GM23338 (cell line): ENCODE data around the gene SSU72. TPM values are rescaled to one million over a fixed set of nuclear protein-coding genes. Genes with fewer than 3 reads are reported as not detected.

Experiments used
- ATAC-seq: fragments of 200-7000 bp; cut with Tn5 transposase; 3 replicates; pipeline ENCODE4 v1.9.1; 2020
- DNase-seq: peaks from one replicate; pipeline ENCODE4 v3.0.0-alpha.2; 2015; ENCODE audit warnings: low spot score
- H2AFZ ChIP-seq: fragments of 200-600 bp; sonication (generic); 2 replicates; pipeline ENCODE4 v1.8.0; 2016; ENCODE audit warnings: antibody characterized with exemption, mild to moderate bottlenecking, moderate library complexity
- H3F3A ChIP-seq: fragments of 200-600 bp; sonication (generic); replicated peaks from 2 replicates; pipeline ENCODE4 v1.8.0; 2017; ENCODE audit warnings: antibody characterized with exemption, mixed run types, low read depth
- H3K27ac ChIP-seq: fragments of 200-600 bp; sonication (generic); 2 replicates; pipeline ENCODE4 v1.6.1; 2016; ENCODE audit warnings: low read depth
- H3K27me3 ChIP-seq: fragments of 200-600 bp; sonication (generic); 2 replicates; pipeline ENCODE4 v1.8.0; 2016; ENCODE audit warnings: mild to moderate bottlenecking, mixed run types, moderate library complexity; ENCODE audit not compliant: insufficient read depth
- H3K36me3 ChIP-seq: fragments of 200-600 bp; sonication (generic); 2 replicates; pipeline ENCODE4 v1.8.0; 2016; ENCODE audit warnings: mild to moderate bottlenecking; ENCODE audit not compliant: insufficient read depth
- H3K4me1 ChIP-seq: fragments of 200-600 bp; sonication (generic); 2 replicates; pipeline ENCODE4 v1.8.0; 2016; ENCODE audit warnings: mild to moderate bottlenecking, moderate library complexity; ENCODE audit not compliant: insufficient read depth
- H3K4me2 ChIP-seq: fragments of 200-600 bp; sonication (generic); 2 replicates; pipeline ENCODE4 v1.7.1; 2017; ENCODE audit warnings: mixed run types
- H3K4me3 ChIP-seq: fragments of 200-600 bp; sonication (generic); 2 replicates; pipeline ENCODE4 v1.6.1; 2016; ENCODE audit warnings: mixed run types
- H3K79me2 ChIP-seq: fragments of 200-600 bp; sonication (generic); replicated peaks from 2 replicates; pipeline ENCODE4 v1.8.0; 2017; ENCODE audit warnings: mild to moderate bottlenecking; ENCODE audit not compliant: insufficient read depth
- H3K9me2 ChIP-seq: fragments of 200-600 bp; sonication (generic); 2 replicates; pipeline ENCODE4 v1.8.0; 2017; ENCODE audit not compliant: insufficient read depth
- H4K20me1 ChIP-seq: fragments of 200-600 bp; sonication (generic); replicated peaks from 2 replicates; pipeline ENCODE4 v1.8.0; 2017; ENCODE audit warnings: mild to moderate bottlenecking; ENCODE audit not compliant: insufficient read depth
- H3K27ac Mint-ChIP-seq: 2 replicates; pipeline ENCODE4 v1.8.0; 2020; ENCODE audit warnings: inconsistent platforms, mild to moderate bottlenecking, moderate library complexity, mixed read lengths
- H3K27me3 Mint-ChIP-seq: 3 replicates; pipeline ENCODE4 v1.8.0; 2022; ENCODE audit warnings: low read depth, mild to moderate bottlenecking, moderate library complexity, mixed read lengths, inconsistent platforms; ENCODE audit not compliant: insufficient read depth, poor library complexity
- H3K36me3 Mint-ChIP-seq: 3 replicates; pipeline ENCODE4 v1.8.0; 2021; ENCODE audit warnings: low read depth, mild to moderate bottlenecking, inconsistent platforms, moderate library complexity, mixed read lengths
- H3K4me1 Mint-ChIP-seq: 3 replicates; pipeline ENCODE4 v1.8.0; 2020; ENCODE audit warnings: mild to moderate bottlenecking, inconsistent platforms, mixed read lengths
- H3K4me3 Mint-ChIP-seq: 3 replicates; pipeline ENCODE4 v1.8.0; 2021; ENCODE audit warnings: moderate library complexity, mild to moderate bottlenecking, inconsistent platforms, mixed read lengths
- H3K9me3 Mint-ChIP-seq: 3 replicates; pipeline ENCODE4 v1.8.0; 2020; ENCODE audit warnings: moderate library complexity, mild to moderate bottlenecking, inconsistent platforms, mixed read lengths
- CREB1 ChIP-seq: fragments of 250-450 bp; sonication (Bioruptor Pico); IDR thresholded peaks from 2 replicates; pipeline ENCODE4 v1.5.0; 2020; ENCODE audit warnings: low read depth, mild to moderate bottlenecking, moderate library complexity
- CTCF ChIP-seq, 2 experiments: fragments of 200-600 bp in 1 of 2; sonication (generic) in 1 of 2; conservative IDR thresholded peaks; 2 replicates each; pipeline versions ENCODE4 v1.5.1 to v1.6.1; 2016 to 2017; ENCODE audit warnings: antibody characterized with exemption in 2 of 2, low read depth in 2 of 2, mild to moderate bottlenecking in 2 of 2, moderate library complexity in 1 of 2
- ETS1 ChIP-seq: IDR thresholded peaks from 2 replicates; pipeline ENCODE4 v1.6.1; 2016; ENCODE audit warnings: antibody characterized with exemption
- EZH2 ChIP-seq: fragments of 200-600 bp; sonication (generic); IDR thresholded peaks from one replicate; pipeline ENCODE4 v1.8.0; 2017; ENCODE audit warnings: antibody characterized with exemption, mild to moderate bottlenecking, low read depth; ENCODE audit not compliant: unreplicated experiment
- EZH2phosphoT487 ChIP-seq: fragments of 200-600 bp; sonication (generic); IDR thresholded peaks from one replicate; pipeline ENCODE4 v1.8.1; 2018; ENCODE audit warnings: antibody characterized with exemption; ENCODE audit not compliant: unreplicated experiment
- JUNB ChIP-seq: IDR thresholded peaks from one replicate; pipeline ENCODE4 v1.6.1; 2016; ENCODE audit warnings: antibody characterized with exemption; ENCODE audit not compliant: unreplicated experiment
- NANOG ChIP-seq: IDR thresholded peaks from 2 replicates; pipeline ENCODE4 v1.6.1; 2016; ENCODE audit warnings: antibody characterized with exemption, borderline replicate concordance
- POLR2AphosphoS5 ChIP-seq: IDR thresholded peaks from 2 replicates; pipeline ENCODE4 v1.6.1; 2016; ENCODE audit warnings: antibody characterized with exemption, low read depth
- REST ChIP-seq: IDR thresholded peaks from one replicate; pipeline ENCODE4 v1.6.1; 2018; ENCODE audit warnings: antibody characterized with exemption; ENCODE audit not compliant: unreplicated experiment
- STAT1 ChIP-seq: IDR thresholded peaks from one replicate; pipeline ENCODE4 v1.6.1; 2016; ENCODE audit warnings: antibody characterized with exemption; ENCODE audit not compliant: unreplicated experiment
- ZNF114 ChIP-seq: fragments of 250-450 bp; sonication (Bioruptor Pico); IDR thresholded peaks from 2 replicates; pipeline ENCODE4 v1.5.0; 2020; ENCODE audit warnings: mild to moderate bottlenecking, moderate library complexity
- ZNF331 ChIP-seq: fragments of 250-450 bp; sonication (Bioruptor Pico); IDR thresholded peaks from 2 replicates; pipeline ENCODE4 v1.5.0; 2020; ENCODE audit warnings: low read depth, mild to moderate bottlenecking, moderate library complexity
- polyA plus RNA-seq: library from polyadenylated mRNA; unstranded; fragments of >200 nt; fragmentation: Nextera tagmentation; extraction: Ambion mirVana; gene quantifications from 2 replicates; pipeline ENCODE4 v1.2.1, GENCODE V29; 2016
- total RNA-seq: library from RNA; depleted of rRNA; stranded (reverse); fragments of >200 nt; shearing (Covaris generic); gene quantifications from 2 replicates; pipeline ENCODE4 v1.2.3, GENCODE V29; 2014
- TF ChIP-seq, protein P1 (sequence below): fragments of 250-450 bp; sonication (Bioruptor Pico); IDR thresholded peaks from 2 replicates; pipeline ENCODE4 v1.5.0; 2020; ENCODE audit warnings: mild to moderate bottlenecking, moderate library complexity

SSU72 gene
- total and polyA plus RNA-seq, 2 experiments from 2014 or later: 148 to 248 TPM

GRCh38 chr1:1591452-1591851 lies 16.8 kb upstream of the SSU72 start:
- TF ChIP-seq ZNF331 (CRISPR knock-in tag) (no peak), EZH2phosphoT487 (no peak), POLR2AphosphoS5 (no peak), ZNF114 (CRISPR knock-in tag) (no peak), EZH2 (no peak), JUNB (no peak), NANOG (no peak), ETS1 (no peak), CTCF (conservative IDR thresholded peaks at IDR 0.05; ENCODE audit: low read depth in 2 of 2) (no peak), STAT1 (no peak), CREB1 (CRISPR knock-in tag) (no peak), REST (no peak)
- TF ChIP-seq, protein P1, sequence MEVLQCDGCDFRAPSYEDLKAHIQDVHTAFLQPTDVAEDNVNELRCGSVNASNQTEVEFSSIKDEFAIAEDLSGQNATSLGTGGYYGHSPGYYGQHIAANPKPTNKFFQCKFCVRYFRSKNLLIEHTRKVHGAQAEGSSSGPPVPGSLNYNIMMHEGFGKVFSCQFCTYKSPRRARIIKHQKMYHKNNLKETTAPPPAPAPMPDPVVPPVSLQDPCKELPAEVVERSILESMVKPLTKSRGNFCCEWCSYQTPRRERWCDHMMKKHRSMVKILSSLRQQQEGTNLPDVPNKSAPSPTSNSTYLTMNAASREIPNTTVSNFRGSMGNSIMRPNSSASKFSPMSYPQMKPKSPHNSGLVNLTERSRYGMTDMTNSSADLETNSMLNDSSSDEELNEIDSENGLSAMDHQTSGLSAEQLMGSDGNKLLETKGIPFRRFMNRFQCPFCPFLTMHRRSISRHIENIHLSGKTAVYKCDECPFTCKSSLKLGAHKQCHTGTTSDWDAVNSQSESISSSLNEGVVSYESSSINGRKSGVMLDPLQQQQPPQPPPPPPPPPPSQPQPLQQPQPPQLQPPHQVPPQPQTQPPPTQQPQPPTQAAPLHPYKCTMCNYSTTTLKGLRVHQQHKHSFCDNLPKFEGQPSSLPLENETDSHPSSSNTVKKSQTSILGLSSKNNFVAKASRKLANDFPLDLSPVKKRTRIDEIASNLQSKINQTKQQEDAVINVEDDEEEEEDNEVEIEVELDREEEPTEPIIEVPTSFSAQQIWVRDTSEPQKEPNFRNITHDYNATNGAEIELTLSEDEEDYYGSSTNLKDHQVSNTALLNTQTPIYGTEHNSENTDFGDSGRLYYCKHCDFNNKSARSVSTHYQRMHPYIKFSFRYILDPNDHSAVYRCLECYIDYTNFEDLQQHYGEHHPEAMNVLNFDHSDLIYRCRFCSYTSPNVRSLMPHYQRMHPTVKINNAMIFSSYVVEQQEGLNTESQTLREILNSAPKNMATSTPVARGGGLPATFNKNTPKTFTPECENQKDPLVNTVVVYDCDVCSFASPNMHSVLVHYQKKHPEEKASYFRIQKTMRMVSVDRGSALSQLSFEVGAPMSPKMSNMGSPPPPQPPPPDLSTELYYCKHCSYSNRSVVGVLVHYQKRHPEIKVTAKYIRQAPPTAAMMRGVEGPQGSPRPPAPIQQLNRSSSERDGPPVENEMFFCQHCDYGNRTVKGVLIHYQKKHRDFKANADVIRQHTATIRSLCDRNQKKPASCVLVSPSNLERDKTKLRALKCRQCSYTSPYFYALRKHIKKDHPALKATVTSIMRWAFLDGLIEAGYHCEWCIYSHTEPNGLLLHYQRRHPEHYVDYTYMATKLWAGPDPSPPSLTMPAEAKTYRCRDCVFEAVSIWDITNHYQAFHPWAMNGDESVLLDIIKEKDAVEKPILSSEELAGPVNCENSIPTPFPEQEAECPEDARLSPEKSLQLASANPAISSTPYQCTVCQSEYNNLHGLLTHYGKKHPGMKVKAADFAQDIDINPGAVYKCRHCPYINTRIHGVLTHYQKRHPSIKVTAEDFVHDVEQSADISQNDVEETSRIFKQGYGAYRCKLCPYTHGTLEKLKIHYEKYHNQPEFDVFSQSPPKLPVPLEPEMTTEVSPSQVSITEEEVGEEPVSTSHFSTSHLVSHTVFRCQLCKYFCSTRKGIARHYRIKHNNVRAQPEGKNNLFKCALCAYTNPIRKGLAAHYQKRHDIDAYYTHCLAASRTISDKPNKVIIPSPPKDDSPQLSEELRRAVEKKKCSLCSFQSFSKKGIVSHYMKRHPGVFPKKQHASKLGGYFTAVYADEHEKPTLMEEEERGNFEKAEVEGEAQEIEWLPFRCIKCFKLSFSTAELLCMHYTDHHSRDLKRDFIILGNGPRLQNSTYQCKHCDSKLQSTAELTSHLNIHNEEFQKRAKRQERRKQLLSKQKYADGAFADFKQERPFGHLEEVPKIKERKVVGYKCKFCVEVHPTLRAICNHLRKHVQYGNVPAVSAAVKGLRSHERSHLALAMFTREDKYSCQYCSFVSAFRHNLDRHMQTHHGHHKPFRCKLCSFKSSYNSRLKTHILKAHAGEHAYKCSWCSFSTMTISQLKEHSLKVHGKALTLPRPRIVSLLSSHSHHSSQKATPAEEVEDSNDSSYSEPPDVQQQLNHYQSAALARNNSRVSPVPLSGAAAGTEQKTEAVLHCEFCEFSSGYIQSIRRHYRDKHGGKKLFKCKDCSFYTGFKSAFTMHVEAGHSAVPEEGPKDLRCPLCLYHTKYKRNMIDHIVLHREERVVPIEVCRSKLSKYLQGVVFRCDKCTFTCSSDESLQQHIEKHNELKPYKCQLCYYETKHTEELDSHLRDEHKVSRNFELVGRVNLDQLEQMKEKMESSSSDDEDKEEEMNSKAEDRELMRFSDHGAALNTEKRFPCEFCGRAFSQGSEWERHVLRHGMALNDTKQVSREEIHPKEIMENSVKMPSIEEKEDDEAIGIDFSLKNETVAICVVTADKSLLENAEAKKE (CRISPR knock-in tag): no peak
- Mint-ChIP-seq H3K4me3 (no peak overlapping the region), H3K9me3 (peaks cover 5% of the 10 kb centered on the region; the same call in 2 of the 3 replicates), H3K4me1 (no peaks in the 10 kb centered on the region; the same call in 2 of the 3 replicates), H3K36me3 (no peaks in the 10 kb centered on the region), H3K27ac (no peak overlapping the region), H3K27me3 (peaks cover 4% of the 10 kb centered on the region)
- Histone ChIP-seq H3K4me3 (no peak overlapping the region), H3F3A (no peaks in the 10 kb centered on the region), H4K20me1 (no peaks in the 10 kb centered on the region), H3K27me3 (no peaks in the 10 kb centered on the region), H3K9me2 (no peaks in the 10 kb centered on the region), H3K27ac (no peak overlapping the region), H3K36me3 (no peaks in the 10 kb centered on the region), H3K4me1 (no peaks in the 10 kb centered on the region), H2AFZ (no peak overlapping the region), H3K4me2 (no peak overlapping the region), H3K79me2 (no peaks in the 10 kb centered on the region)
- no peak for ATAC-seq
- DNase-seq: no peak
